Heart right ventricle (tissue), 16 donors: ENCODE data around the gene BNC2. TPM values are rescaled to one million over a fixed set of nuclear protein-coding genes. Genes with fewer than 3 reads are reported as not detected.

Source experiments
- ATAC-seq, 8 donors: fragments of 200-7000 bp; cut with Tn5 transposase; one replicate each; pipeline ENCODE4 v1.9.1; 2020; ENCODE audit warnings: mild to moderate bottlenecking in 8 of 8, moderate library complexity in 8 of 8, moderate number of reproducible peaks in 1 of 8
- DNase-seq, 2 donors: peaks; one replicate each; pipeline ENCODE4 v3.0.0-alpha.2; 2020
- H3K27ac ChIP-seq, 10 donors: fragments of 200-600 bp; sonication (generic) in 2 of 10; one replicate each; pipeline versions ENCODE4 v1.5.0 to v1.8.0; 2020 to 2022; ENCODE audit warnings: mild to moderate bottlenecking in 3 of 10
- H3K27me3 ChIP-seq, 7 donors: fragments of 200-600 bp; one replicate each; pipeline ENCODE4 v1.8.0; 2021 to 2022; ENCODE audit warnings: mild to moderate bottlenecking in 2 of 7
- H3K36me3 ChIP-seq, 9 donors: fragments of 200-600 bp; sonication (generic) in 1 of 9; one replicate each; pipeline versions ENCODE4 v1.5.0 to v1.8.0; 2020 to 2022; ENCODE audit warnings: mild to moderate bottlenecking in 2 of 9
- H3K4me1 ChIP-seq, 9 donors: fragments of 200-600 bp; sonication (generic) in 1 of 9; one replicate each; pipeline versions ENCODE4 v1.5.0 to v1.8.0; 2020 to 2022; ENCODE audit warnings: mild to moderate bottlenecking in 4 of 9
- H3K4me3 ChIP-seq, 10 donors: fragments of 200-600 bp; sonication (generic) in 2 of 10; one replicate each; pipeline versions ENCODE4 v1.5.0 to v1.8.0; 2020 to 2022; ENCODE audit warnings: mild to moderate bottlenecking in 7 of 10, moderate library complexity in 2 of 10
- H3K9me3 ChIP-seq, 11 donors: fragments of 200-600 bp in 10 of 11; sonication (generic) in 2 of 11; one replicate each; pipeline versions ENCODE4 v1.5.0 to v1.8.0; 2013 to 2022; ENCODE audit warnings: mild to moderate bottlenecking in 2 of 11, control low read depth in 1 of 11, moderate library complexity in 1 of 11
- CTCF ChIP-seq, 9 donors: fragments of 200-600 bp; sonication (generic) in 2 of 9; IDR thresholded peaks; one replicate each; pipeline versions ENCODE4 v1.5.0 to v1.8.0; 2021 to 2022; ENCODE audit warnings: antibody characterized with exemption in 9 of 9, mild to moderate bottlenecking in 5 of 9, moderate library complexity in 1 of 9
- WGBS, 2 donors: extraction: QIAGEN DNeasy Blood & Tissue Kit; methylation state at CpG; one replicate each; pipeline ENCODE4 v1.1.7; 2013; ENCODE audit warnings: inconsistent platforms in 1 of 2; 5-methylcytosine and 5-hydroxymethylcytosine counted together
- intact Hi-C, 10 donors: fragments of 100-400 bp; cut with DNase I; formaldehyde crosslinking; loops; one replicate each; pipeline versions ENCODE4 v1.11.1 to v1.14.2; 2022
- polyA plus RNA-seq, 2 donors: library from polyadenylated mRNA; stranded (reverse); fragments of 200-250 nt; gene quantifications; one replicate each; pipeline ENCODE4 v1.2.3, GENCODE V29; 2013
- total RNA-seq, 10 donors: library from RNA; stranded (reverse); fragmentation: NEBNext Ultra II Directional in 3 of 10; extraction: Animal tissue kit (Norgen Biotek cat#: 25700) in 3 of 10; gene quantifications; one replicate each; pipeline versions ENCODE4 v1.2.1 to v1.2.4, GENCODE V29; 2021 to 2023
- donor health status: Arrhythmogenic right ventricular cardiomyopathy.
- donor health status: ischemic (EF 13 %, LVEDD 7.1; RV severe dilation, severe dysfunction).
- donor health status: healthy with polysubstance abuse.
- donor health status: DM: no; HTN: yes; CAD: no.
- donor health status: DM: no; HTN: no; CAD: no.
- donor health status: ischemic (EF 25% LVEDD 6.9; RV normal size, moderate dysfunction).
- donor health status: ischemic (EF 25% LVEDD 5.7; RV mildly dilated, moderate dysfunction).
- donor health status: healthy.
- donor health status: DM: yes; HTN: yes; CAD: no.
- donor health status: Ischemic cardiomyopathy.
- donor health status: ischemic (EF 35%, LVEDD 5.7; RV mildly dilated, moderate dysfunction).
- donor health status: nonischemic (EF 11% LVEDD 7.7; RV severe dilation, severe dysfunction).
- donor health status: DM: yes; HTN: yes; CAD: no.
- donor health status: PGD.
- donor health status: ischemic (EF 29% LVEDD 5.4; RV normal size, mild dysfunction).
- donor health status: nonischemic (EF 23%, LVEDD 6.1; RV moderate dilation, normal function).

The BNC2 gene
- total and polyA plus RNA-seq, 12 donors = 0.49 to 7.3 (median 3.2) TPM

GRCh38 chr9:16559418-16560188, 310.9 kb downstream of the BNC2 start:
- no peak overlapping the region for H3K27ac ChIP-seq
- H3K4me1 ChIP-seq = no peaks in the 10 kb centered on the region
- H3K4me3 ChIP-seq = no peak overlapping the region
- no peak for TF ChIP-seq CTCF (IDR thresholded peaks at IDR 0.05)
- no peaks in the 10 kb centered on the region for H3K9me3 ChIP-seq
- intact Hi-C loops = no loop called here
- H3K36me3 ChIP-seq = no peaks in the 10 kb centered on the region
- ATAC-seq (no peak), DNase-seq (no peak)
- WGBS, 2 donors = 86 to 88% methylated on average over 6 of the region's 6 CpGs
- H3K27me3 ChIP-seq = no peaks in the 10 kb centered on the region

- intact Hi-C loops = no loop called here
Observed at GRCh38 chr9:16555802-16556201, 314.7 kb downstream of the BNC2 start.

GRCh38 chr9:16553869-16554540, 316.5 kb downstream of the BNC2 start:
- Histone ChIP-seq H3K36me3 (peaks cover 0 to 12% (median 0%) of the 10 kb centered on the region in 9 donors), H3K9me3 (no peaks in the 10 kb centered on the region), H3K4me1 (peaks cover 0 to 4% (median 0%) of the 10 kb centered on the region in 9 donors), H3K27me3 (no peaks in the 10 kb centered on the region), H3K4me3 (no peak overlapping the region), H3K27ac (no peak overlapping the region)
- DNase-seq (no peak), ATAC-seq (no peak)
- intact Hi-C loops = no loop called here
- TF ChIP-seq CTCF (IDR thresholded peaks at IDR 0.05) = no peak
- WGBS, 2 donors = 56 to 65% methylated on average over 7 of the region's 7 CpGs

More at GRCh38 chr9:16555802-16556201, 314.7 kb downstream of the BNC2 start:
- no peak overlapping the region for H3K4me3 ChIP-seq
- DNase-seq (no peak), ATAC-seq (no peak)
- H3K4me1 ChIP-seq = peaks cover 0 to 4% (median 0%) of the 10 kb centered on the region in 9 donors
- WGBS, 2 donors = 98 to 100% methylated on average over 1 of the region's 1 CpG
- peaks cover 0 to 12% (median 0%) of the 10 kb centered on the region in 9 donors for H3K36me3 ChIP-seq
- H3K27ac ChIP-seq = no peak overlapping the region
- no peaks in the 10 kb centered on the region for H3K27me3 ChIP-seq
- no peaks in the 10 kb centered on the region for H3K9me3 ChIP-seq
- TF ChIP-seq CTCF (IDR thresholded peaks at IDR 0.05) = no peak

- Histone ChIP-seq H3K27me3 (no peaks in the 10 kb centered on the region), H3K36me3 (peaks cover 0 to 12% (median 0%) of the 10 kb centered on the region in 9 donors), H3K4me3 (no peak overlapping the region), H3K9me3 (no peaks in the 10 kb centered on the region), H3K27ac (no peak overlapping the region), H3K4me1 (peaks cover 0 to 4% (median 0%) of the 10 kb centered on the region in 9 donors)
- WGBS, 2 donors = 80 to 84% methylated on average over 15 of the region's 15 CpGs
- no peak for ATAC-seq
- intact Hi-C loops = no loop called here
- TF ChIP-seq CTCF (IDR thresholded peaks at IDR 0.05) = no peak
- no peak for DNase-seq
Observed at GRCh38 chr9:16552252-16552651, 318.2 kb downstream of the BNC2 start.
